Spleen (tissue), 11 donors: Measurements from ENCODE around the gene RAPGEF6. TPM values are rescaled to one million over a fixed set of nuclear protein-coding genes. Genes with fewer than 3 reads are reported as not detected.

Source experiments
- DNase-seq: peaks from one replicate; pipeline ENCODE4 v3.0.0-alpha.2; 2020
- H3K27ac ChIP-seq, 8 donors: fragments of 200-600 bp; sonication (generic) in 7 of 8; 1 replicate in 4 of 8; 2 replicates in 4 of 8; pipeline versions ENCODE4 v1.5.0 to v1.8.0; 2016 to 2021; ENCODE audit warnings: inconsistent platforms in 4 of 8, mild to moderate bottlenecking in 4 of 8, moderate library complexity in 1 of 8
- H3K27me3 ChIP-seq, 7 donors: fragments of 200-600 bp; sonication (generic) in 6 of 7; replicated peaks in 1 of 7; 1 replicate in 4 of 7; 2 replicates in 3 of 7; pipeline versions ENCODE4 v1.5.0 to v1.8.0; 2016 to 2021; ENCODE audit warnings: inconsistent platforms in 3 of 7, mild to moderate bottlenecking in 1 of 7
- H3K36me3 ChIP-seq, 6 donors: fragments of 200-600 bp; sonication (generic) in 5 of 6; 1 replicate in 4 of 6; 2 replicates in 2 of 6; pipeline versions ENCODE4 v1.5.0 to v1.8.0; 2016 to 2021; ENCODE audit warnings: inconsistent platforms in 2 of 6
- H3K4me1 ChIP-seq, 6 donors: fragments of 200-600 bp; sonication (generic) in 5 of 6; 1 replicate in 3 of 6; 2 replicates in 3 of 6; pipeline versions ENCODE4 v1.5.0 to v1.8.0; 2016 to 2021; ENCODE audit warnings: inconsistent platforms in 3 of 6
- H3K4me3 ChIP-seq, 8 donors: fragments of 200-600 bp; sonication (generic) in 7 of 8; 1 replicate in 4 of 8; 2 replicates in 4 of 8; pipeline versions ENCODE4 v1.5.0 to v1.8.0; 2016 to 2021; ENCODE audit warnings: inconsistent platforms in 4 of 8, mild to moderate bottlenecking in 4 of 8, moderate library complexity in 2 of 8
- H3K9me3 ChIP-seq, 8 donors: fragments of 200-600 bp; sonication (generic) in 7 of 8; 1 replicate in 4 of 8; 2 replicates in 4 of 8; pipeline versions ENCODE4 v1.5.0 to v1.8.0; 2016 to 2021; ENCODE audit warnings: inconsistent platforms in 4 of 8
- CTCF ChIP-seq, 11 experiments: fragments of 200-600 bp in 7 of 11; fragments of 450-650 bp in 4 of 11; sonication (generic) in 4 of 11; IDR thresholded peaks in 8 of 11; conservative IDR thresholded peaks in 3 of 11; 1 replicate in 7 of 11; 2 replicates in 4 of 11; pipeline versions ENCODE4 v1.4.0 to v1.8.0; 2016 to 2021; ENCODE audit warnings: antibody characterized with exemption in 11 of 11, inconsistent platforms in 4 of 11, mild to moderate bottlenecking in 1 of 11
- POLR2A ChIP-seq, 3 donors: fragments of 450-650 bp; IDR thresholded peaks; one replicate each; pipeline ENCODE4 v1.5.1; 2017; ENCODE audit warnings: antibody characterized with exemption in 3 of 3, mild to moderate bottlenecking in 1 of 3
- POLR2AphosphoS5 ChIP-seq, 3 donors: sonication (generic); formaldehyde crosslinking; IDR thresholded peaks; one replicate each; pipeline ENCODE4 v1.5.1; 2017; ENCODE audit warnings: antibody characterized with exemption in 3 of 3
- WGBS, 5 donors: extraction: QIAGEN DNeasy Blood & Tissue Kit in 3 of 5; methylation state at CpG; one replicate each; pipeline versions ENCODE4 v1.1.5 to v1.1.7; 2013 to 2018; 5-methylcytosine and 5-hydroxymethylcytosine counted together
- intact Hi-C: fragments of 100-400 bp; cut with DNase I; formaldehyde crosslinking; loops from one replicate; pipeline ENCODE4 v1.15.0; 2023; ENCODE audit warnings: low total_unique reads
- polyA plus RNA-seq, 3 donors: library from polyadenylated mRNA; stranded (reverse); fragments of 200-250 nt; gene quantifications; one replicate each; pipeline ENCODE4 v1.2.1, GENCODE V29; 2013
- total RNA-seq, 7 donors: library from RNA; depleted of rRNA in 3 of 7; stranded (reverse); fragments of >200 nt in 3 of 7; fragmentation: NEBNext Ultra II Directional in 4 of 7; extraction: Animal tissue kit (Norgen Biotek cat#: 25700) in 4 of 7; gene quantifications; one replicate each; pipeline versions ENCODE4 v1.1.0 to v1.2.1, GENCODE V29; 2016 to 2021
- donor health status: healthy with polysubstance abuse.
- donor health status: DM: no; HTN: no; CAD: no; lungs with moderate emphysema.
- donor health status: DM: no; HTN: no; CAD: no.
- donor health status: Bipolar disorder and iron deficiency.
- donor health status: healthy.
- donor health status: DM: no; HTN: no; CAD: no.
- donor health status: DM: yes; HTN: yes; CAD: no.

Gene RAPGEF6
- total and polyA plus RNA-seq, 10 donors: 3.8 to 56.4 (median 43.2) TPM

DNA sequence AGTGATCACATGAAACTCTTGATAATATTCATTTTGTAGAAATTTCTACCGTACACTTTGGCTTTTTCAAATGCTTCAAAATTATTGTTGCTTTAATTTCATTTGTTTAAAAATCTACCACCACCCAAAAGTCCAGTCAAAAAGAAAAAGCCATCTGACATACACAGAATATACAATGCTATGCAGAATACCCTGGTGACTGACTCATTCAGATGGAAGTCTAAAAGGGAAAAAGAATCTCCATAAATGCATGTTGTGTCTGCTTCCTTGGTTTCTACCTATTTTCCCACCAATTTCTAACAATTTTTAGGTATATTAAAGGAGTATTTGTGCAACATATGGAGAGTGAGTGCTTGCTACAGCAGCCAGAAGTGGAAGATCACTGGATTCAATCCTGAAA lies 9.3 kb upstream of the RAPGEF6 start:
- H3K4me3 ChIP-seq: no peak overlapping the region
- intact Hi-C loops: no loop called here
- H3K4me1 ChIP-seq: peaks cover 0 to 49% (median 1%) of the 10 kb centered on the region in 6 donors
- no peaks in the 10 kb centered on the region for H3K27me3 ChIP-seq
- H3K36me3 ChIP-seq: peaks cover 0 to 66% (median 7%) of the 10 kb centered on the region in 6 donors
- TF ChIP-seq POLR2AphosphoS5 (IDR thresholded peaks at IDR 0.05): no peak
- 88 to 98% (median 95%) methylated on average over 1 of the region's 1 CpG for WGBS, 5 donors
- no peaks in the 10 kb centered on the region for H3K9me3 ChIP-seq
- no peak for DNase-seq
- H3K27ac ChIP-seq: no peak overlapping the region

GRCh38 chr5:131641494-131641893 lies 6.5 kb upstream of the RAPGEF6 start:
- H3K36me3 ChIP-seq: peaks cover 0 to 41% (median 0%) of the 10 kb centered on the region in 6 donors
- intact Hi-C loops: no loop called here
- no peak for DNase-seq
- 91 to 100% (median 96%) methylated on average over 1 of the region's 1 CpG for WGBS, 5 donors
- H3K4me3 ChIP-seq: no peak overlapping the region
- H3K27ac ChIP-seq: peak overlapping the region in 4 of 8 donors; percentile 45 to 77 (median 76)
- H3K4me1 ChIP-seq: peaks cover 0 to 37% (median 4%) of the 10 kb centered on the region in 6 donors
- H3K9me3 ChIP-seq: no peaks in the 10 kb centered on the region
- TF ChIP-seq POLR2A (IDR thresholded peaks at IDR 0.05) (no peak), POLR2AphosphoS5 (IDR thresholded peaks at IDR 0.05) (no peak), CTCF (IDR thresholded peaks at IDR 0.05 in 8 of 11, conservative IDR thresholded peaks at IDR 0.05 in 3 of 11) (no peak)
- H3K27me3 ChIP-seq: no peaks in the 10 kb centered on the region

DNA sequence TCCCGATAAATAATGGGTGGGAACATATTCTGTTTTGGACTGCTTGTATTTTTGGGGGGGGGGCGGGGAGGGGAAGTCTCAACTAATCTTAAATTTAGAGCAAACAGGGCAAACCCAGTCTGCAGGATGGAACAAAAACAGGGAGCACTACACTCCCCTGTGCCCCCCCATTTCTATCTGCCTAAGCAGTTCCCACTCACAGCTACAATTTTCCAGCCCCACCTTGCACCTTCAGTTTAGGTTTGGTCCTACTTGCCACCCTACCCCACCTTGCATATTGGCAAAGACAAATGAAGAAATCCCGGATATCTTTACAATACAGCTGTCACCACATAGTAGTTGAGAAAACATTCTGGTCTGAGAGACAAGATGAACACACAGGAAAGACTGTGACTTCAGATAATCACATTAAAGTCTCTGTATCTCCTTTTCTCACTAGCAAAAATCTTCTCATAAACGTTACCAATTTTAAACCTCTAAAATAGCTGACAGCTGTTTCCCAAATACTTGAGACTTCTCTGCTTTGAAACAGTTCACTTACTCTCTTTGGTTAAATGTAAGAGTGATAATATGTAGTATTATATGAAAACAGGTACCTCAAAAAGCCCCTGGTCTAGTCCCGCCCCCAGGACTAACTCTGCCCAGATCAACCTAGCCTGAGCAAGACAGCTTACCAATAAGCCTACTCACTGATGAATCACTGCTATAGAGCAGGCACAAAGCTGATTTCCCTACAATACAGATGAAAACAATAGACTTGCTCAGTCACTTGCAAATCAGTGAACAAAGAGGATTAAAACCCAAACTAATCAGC lies 5.2 kb upstream of the RAPGEF6 start:
- DNase-seq: no peak
- Histone ChIP-seq H3K4me1 (peaks cover 0 to 38% (median 9%) of the 10 kb centered on the region in 6 donors), H3K9me3 (no peaks in the 10 kb centered on the region), H3K4me3 (peak overlapping the region in 1 of 8 donors; percentile 0), H3K27me3 (no peaks in the 10 kb centered on the region), H3K36me3 (peaks cover 0 to 29% (median 0%) of the 10 kb centered on the region in 6 donors), H3K27ac (peak overlapping the region in 7 of 8 donors; percentile 45 to 80 (median 75))
- WGBS, 5 donors: 37 to 55% (median 45%) methylated on average over 5 of the region's 5 CpGs
- intact Hi-C loops: no loop called here
- TF ChIP-seq POLR2A (IDR thresholded peaks at IDR 0.05) (no peak), POLR2AphosphoS5 (IDR thresholded peaks at IDR 0.05) (no peak), CTCF (IDR thresholded peaks at IDR 0.05 in 8 of 11, conservative IDR thresholded peaks at IDR 0.05 in 3 of 11) (no peak)

DNA sequence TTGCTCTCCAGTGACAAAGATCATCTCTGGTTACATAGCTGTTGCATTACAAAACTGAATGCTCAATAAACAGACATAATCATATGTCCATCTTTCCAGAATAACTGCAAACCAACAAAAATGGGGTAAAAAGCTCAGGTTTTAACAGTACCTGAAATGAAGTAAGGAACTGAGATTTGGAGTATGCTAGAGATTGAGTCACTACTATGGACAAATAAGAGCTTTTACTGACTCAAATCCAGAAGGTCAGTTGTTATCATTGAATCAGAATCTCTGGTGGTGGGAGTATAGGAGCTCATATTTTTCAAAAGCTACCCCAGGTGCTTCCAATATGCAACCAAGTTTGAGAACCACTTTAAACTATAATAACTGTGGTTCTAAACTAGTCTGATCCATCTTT lies 4.1 kb upstream of the RAPGEF6 start:
- Histone ChIP-seq H3K9me3 (no peaks in the 10 kb centered on the region), H3K36me3 (peaks cover 0 to 18% (median 0%) of the 10 kb centered on the region in 6 donors), H3K4me3 (no peak overlapping the region), H3K4me1 (peaks cover 2 to 42% (median 12%) of the 10 kb centered on the region in 6 donors), H3K27me3 (no peaks in the 10 kb centered on the region), H3K27ac (peak overlapping the region in 4 of 8 donors; percentile 75 to 80 (median 76))
- intact Hi-C loops: loop anchor here (5.0 kb wide), 1 partner anchor 158 kb away; the partner anchor contains the start of gene FNIP1
- no peak for TF ChIP-seq CTCF (IDR thresholded peaks at IDR 0.05 in 8 of 11, conservative IDR thresholded peaks at IDR 0.05 in 3 of 11)
- TF ChIP-seq POLR2A (IDR thresholded peaks at IDR 0.05): no peak
- TF ChIP-seq POLR2AphosphoS5 (IDR thresholded peaks at IDR 0.05): no peak
- no peak for DNase-seq
